A549 (cell line): Measurements from ENCODE around the gene PLCD1. TPM values are rescaled to one million over a fixed set of nuclear protein-coding genes. Genes with fewer than 3 reads are reported as not detected.
"Not testable (repeated sequence)": the region's sequence is repeated elsewhere in the genome, so short reads cannot be mapped to it uniquely, and the experiment has no call there.

Experiments
- ATAC-seq, 2 experiments: fragments of 200-7000 bp in 1 of 2; fragments of >200 bp in 1 of 2; cut with Nextera tagmentation in 1 of 2; cut with Tn5 transposase in 1 of 2; 3 replicates each; pipeline versions ENCODE4 v1.8.0 to v1.9.1; 2018 to 2020; ENCODE audit warnings: mild to moderate bottlenecking in 1 of 2, moderate library complexity in 1 of 2
- CTCF ChIA-PET: fragments of 300-600 bp; sonication (Branson Sonifier 250); formaldehyde crosslinking; extraction: SDS; loops from one replicate; lab custom pipeline; 2021; ENCODE audit warnings: antibody characterized with exemption, inconsistent platforms; lab: Yijun Ruan, JAX
- POLR2A ChIA-PET: fragments of 350-600 bp; formaldehyde crosslinking; extraction: SDS; loops from one replicate; lab custom pipeline; 2021; ENCODE audit warnings: antibody characterized with exemption, inconsistent platforms; lab: Yijun Ruan, JAX
- DNase-seq, 2 experiments: peaks; one replicate each; pipeline versions ENCODE4 v3.0.0 to v3.0.0-alpha.2; 2011 to 2016; ENCODE audit warnings: low read depth in 1 of 2, low spot score in 1 of 2
- FAIRE-seq: peaks from 2 replicates; lab custom pipeline; 2011; peaks lifted over from hg19 to GRCh38; lab: Jason Lieb, UNC
- H3K27ac ChIP-seq, 2 experiments: fragments of >200 bp; sonication (Bioruptor Twin); formaldehyde crosslinking; 3 replicates each; pipeline ENCODE4 v1.5.1; 2016 to 2017
- H3K4me1 ChIP-seq: fragments of >200 bp; sonication (Bioruptor Twin); formaldehyde crosslinking; 3 replicates; pipeline ENCODE4 v1.6.1; 2016
- H3K4me2 ChIP-seq: fragments of >200 bp; sonication (Bioruptor Twin); formaldehyde crosslinking; 3 replicates; pipeline ENCODE4 v1.6.1; 2016
- H3K4me3 ChIP-seq: fragments of >200 bp; sonication (Bioruptor Twin); formaldehyde crosslinking; 3 replicates; pipeline ENCODE4 v1.5.1; 2016
- H3K9me3 ChIP-seq: fragments of >200 bp; sonication (Bioruptor Twin); formaldehyde crosslinking; 3 replicates; pipeline ENCODE4 v1.6.1; 2016
- CBX2 ChIP-seq: fragments of 200-600 bp; sonication (generic); IDR thresholded peaks from 2 replicates; pipeline ENCODE4 v1.6.1; 2016; ENCODE audit warnings: low read depth, mild to moderate bottlenecking, borderline replicate concordance
- EP300 ChIP-seq, 2 experiments: fragments of >200 bp; sonication (Bioruptor Twin); formaldehyde crosslinking; IDR thresholded peaks; 2 replicates in 1 of 2; 3 replicates in 1 of 2; pipeline ENCODE4 v1.6.1; 2016 to 2017
- GATA3 ChIP-seq: IDR thresholded peaks from 2 replicates; pipeline ENCODE4 v1.6.1; 2012; ENCODE audit warnings: borderline replicate concordance
- HDAC2 ChIP-seq: fragments of 200-600 bp; sonication (generic); IDR thresholded peaks from 2 replicates; pipeline ENCODE4 v1.6.1; 2016
- HOXB13 ChIP-seq: fragments of 250-450 bp; sonication (Bioruptor Pico); IDR thresholded peaks from 2 replicates; pipeline ENCODE4 v1.5.0; 2020; ENCODE audit warnings: low read depth, mild to moderate bottlenecking, moderate library complexity
- HOXB5 ChIP-seq: fragments of 250-450 bp; sonication (Bioruptor Pico); IDR thresholded peaks from 2 replicates; pipeline ENCODE4 v1.5.0; 2020; ENCODE audit warnings: mild to moderate bottlenecking, moderate library complexity
- KDM1A ChIP-seq: fragments of 200-600 bp; sonication (generic); IDR thresholded peaks from 2 replicates; pipeline ENCODE4 v1.6.1; 2016; ENCODE audit warnings: low read depth, mild to moderate bottlenecking
- MAZ ChIP-seq: fragments of 150-350 bp; IDR thresholded peaks from 2 replicates; pipeline ENCODE4 v1.6.1; 2014; ENCODE audit warnings: antibody characterized with exemption, low read depth, low read length, borderline replicate concordance
- MYC ChIP-seq: IDR thresholded peaks from 2 replicates; pipeline ENCODE4 v1.6.1; 2012; ENCODE audit warnings: mild to moderate bottlenecking, inconsistent platforms, low read length, improper control_type of control experiment, borderline replicate concordance
- NFE2L2 ChIP-seq: fragments of 150-350 bp; conservative IDR thresholded peaks from 2 replicates; pipeline ENCODE4 v1.6.1; 2014; ENCODE audit warnings: low read length
- NR3C1 ChIP-seq: fragments of >200 bp; sonication (Bioruptor Twin); formaldehyde crosslinking; IDR thresholded peaks from 3 replicates; pipeline ENCODE4 v1.6.1; 2017
- POLR2A ChIP-seq: IDR thresholded peaks from 2 replicates; pipeline ENCODE4 v1.6.1; 2012; ENCODE audit warnings: mild to moderate bottlenecking, low read length
- RFX5 ChIP-seq: fragments of 450-650 bp; IDR thresholded peaks from 2 replicates; pipeline ENCODE4 v1.7.1; 2014; ENCODE audit warnings: antibody characterized with exemption, mild to moderate bottlenecking, moderate library complexity
- SMC3 ChIP-seq: fragments of >200 bp; sonication (Bioruptor Twin); formaldehyde crosslinking; IDR thresholded peaks from 3 replicates; pipeline ENCODE4 v1.6.1; 2018; ENCODE audit warnings: inconsistent platforms
- TP53 ChIP-seq: fragments of 250-450 bp; sonication (Bioruptor Pico); IDR thresholded peaks from 2 replicates; pipeline ENCODE4 v1.5.0; 2021; ENCODE audit warnings: mild to moderate bottlenecking, moderate library complexity
- ZC3H11A ChIP-seq: fragments of 450-650 bp; IDR thresholded peaks from 2 replicates; pipeline ENCODE4 v1.6.1; 2014; ENCODE audit warnings: antibody characterized with exemption, mild to moderate bottlenecking
- ZFP36 ChIP-seq: fragments of 450-650 bp; IDR thresholded peaks from 2 replicates; pipeline ENCODE4 v1.6.1; 2014; ENCODE audit warnings: borderline replicate concordance; ENCODE audit not compliant: partially characterized antibody
- ZNF302 ChIP-seq: fragments of 250-450 bp; sonication (Bioruptor Pico); IDR thresholded peaks from 2 replicates; pipeline ENCODE4 v1.9.0; 2021; ENCODE audit warnings: inconsistent platforms, mild to moderate bottlenecking, moderate library complexity
- WGBS: methylation state at CpG from one replicate; pipeline ENCODE4 v1.1.6; 2017; ENCODE audit errors: missing lambda C conversion rate; 5-methylcytosine and 5-hydroxymethylcytosine counted together
- polyA plus RNA-seq, 4 experiments: library from polyadenylated mRNA; depleted of rRNA in 3 of 4; stranded (reverse); fragments of >200 nt; fragmentation: RNase III in 1 of 4; extraction: RNeasy Plus Mini Kit Qiagen cat#74134 plus additional on column Dnase treatment in 1 of 4; gene quantifications; 2 replicates in 3 of 4; 3 replicates in 1 of 4; pipeline ENCODE4 v1.2.3, GENCODE V29; 2011 to 2017
- TF ChIP-seq, protein P1 (sequence below): IDR thresholded peaks from 2 replicates; pipeline ENCODE4 v1.6.1; 2012; ENCODE audit warnings: low read depth, borderline replicate concordance
- TF ChIP-seq, protein P2 (sequence below): IDR thresholded peaks from 2 replicates; pipeline ENCODE4 v1.6.1; 2012

Gene PLCD1
- polyA plus RNA-seq, 2 of the 4 experiments (the other 2 are of a cell fraction) = 3.9 to 4.8 TPM

GRCh38 chr3:37988931-37989525 lies 40.4 kb downstream of the PLCD1 start (continued):
- TF ChIP-seq ZFP36 = no peak
- TF ChIP-seq ZC3H11A = no peak
- TF ChIP-seq EP300 (IDR thresholded peaks at IDR 0.05) = no peak

DNA sequence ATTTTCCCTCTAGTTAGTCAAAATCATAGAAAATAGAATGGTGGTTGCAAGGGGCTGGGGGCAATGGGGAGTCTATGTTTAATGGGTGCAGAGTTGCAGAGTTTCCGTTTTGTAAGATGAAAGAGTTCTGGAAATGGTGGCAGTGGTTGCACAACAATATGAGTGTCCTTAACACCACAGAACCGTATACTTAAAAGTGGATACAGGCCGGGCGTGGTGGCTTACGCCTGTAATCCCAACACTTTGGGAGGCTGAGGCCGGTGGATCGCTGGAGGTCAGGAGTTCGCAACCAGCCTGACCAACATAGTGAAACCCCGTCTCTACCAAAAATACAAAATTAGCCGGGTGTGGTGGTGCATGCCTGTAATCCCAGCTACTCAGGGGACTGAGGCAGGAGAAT lies 41.1 kb downstream of the PLCD1 start:
- H3K27ac ChIP-seq, ATAC-seq, H3K4me2 ChIP-seq, POLR2A ChIA-PET, H3K9me3 ChIP-seq, H3K4me3 ChIP-seq, DNase-seq, FAIRE-seq: not testable (repeated sequence)
- 89% methylated on average over 10 of the region's 10 CpGs for WGBS
- CTCF ChIA-PET = interaction anchor here (1.2 to 1.5 kb wide), 2 partner anchors 8 to 16 kb away, joined by 3 to 6 read pairs; no protein-coding TSS in a partner anchor
- peaks cover 14% of the 10 kb centered on the region for H3K4me1 ChIP-seq

DNA sequence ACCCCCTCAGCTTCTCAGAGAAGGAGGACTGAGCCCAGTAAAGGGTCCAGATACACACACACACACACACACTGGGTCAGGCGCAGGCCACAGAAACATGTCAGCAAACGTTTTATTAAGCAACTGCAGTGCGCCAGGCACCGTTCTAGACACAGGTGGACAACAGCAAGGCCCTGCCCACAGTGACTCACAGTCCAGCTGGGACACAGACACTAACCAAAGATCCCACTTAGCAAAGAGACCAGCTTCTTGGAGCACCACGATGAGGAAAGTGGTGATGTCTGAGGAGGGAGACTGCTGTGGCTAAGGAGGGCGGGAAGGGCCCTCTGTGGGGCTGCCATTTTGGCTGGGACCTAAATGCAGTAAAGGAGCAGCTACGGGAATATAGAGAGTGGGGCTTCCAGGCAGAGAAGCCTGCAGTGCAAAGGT lies 41.7 kb downstream of the PLCD1 start:
- H3K4me2 ChIP-seq = no peak overlapping the region; the same call in 2 of the 3 replicates
- TF ChIP-seq EP300 (IDR thresholded peaks at IDR 0.05) = no peak
- no peak for TF ChIP-seq HOXB13 (CRISPR knock-in tag)
- no peak for TF ChIP-seq NFE2L2
- no peak for TF ChIP-seq HDAC2
- no peak for TF ChIP-seq HOXB5 (CRISPR knock-in tag)
- no peak for TF ChIP-seq NR3C1
- TF ChIP-seq CBX2 = no peak
- TF ChIP-seq ZC3H11A = no peak
- no peak for TF ChIP-seq KDM1A
- no peaks in the 10 kb centered on the region for H3K9me3 ChIP-seq
- FAIRE-seq (no peak), ATAC-seq (no peak), DNase-seq (no peak)
- H3K4me3 ChIP-seq = no peak overlapping the region
- ChIA-PET CTCF (interaction anchor here (0.6 to 1.5 kb wide), 3 partner anchors 9 to 16 kb away, joined by 3 to 6 read pairs (median 4); no protein-coding TSS in a partner anchor), POLR2A (no interaction called here)
- peaks cover 14% of the 10 kb centered on the region for H3K4me1 ChIP-seq
- peak overlapping the region in 1 of 2 experiments; percentile 64; a peak in 1 of 6 replicates for H3K27ac ChIP-seq
- 79% methylated on average over 7 of the region's 7 CpGs for WGBS

- DNase-seq (no peak), FAIRE-seq (no peak), ATAC-seq (peak in 1 of 2 experiments; percentile 18; a peak in 3 of 6 replicates)
- peak overlapping the region; percentile 51 for H3K4me2 ChIP-seq
- WGBS = no CpG with 5 or more reads among the region's 2 CpGs
- ChIA-PET POLR2A (no interaction called here), CTCF (interaction anchor here (0.6 to 1.5 kb wide), 4 partner anchors 9 to 65 kb away, joined by 3 to 6 read pairs (median 4); no protein-coding TSS in a partner anchor)
- peaks cover 14% of the 10 kb centered on the region for H3K4me1 ChIP-seq
- H3K27ac ChIP-seq = peak overlapping the region; percentile 53 to 64; a peak in 5 of 6 replicates
- no peaks in the 10 kb centered on the region for H3K9me3 ChIP-seq
- no peak for TF ChIP-seq MYC
- TF ChIP-seq MAZ = no peak
- TF ChIP-seq, protein P1, sequence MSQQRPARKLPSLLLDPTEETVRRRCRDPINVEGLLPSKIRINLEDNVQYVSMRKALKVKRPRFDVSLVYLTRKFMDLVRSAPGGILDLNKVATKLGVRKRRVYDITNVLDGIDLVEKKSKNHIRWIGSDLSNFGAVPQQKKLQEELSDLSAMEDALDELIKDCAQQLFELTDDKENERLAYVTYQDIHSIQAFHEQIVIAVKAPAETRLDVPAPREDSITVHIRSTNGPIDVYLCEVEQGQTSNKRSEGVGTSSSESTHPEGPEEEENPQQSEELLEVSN = no peak
- TF ChIP-seq SMC3 = no peak
- TF ChIP-seq, protein P2, sequence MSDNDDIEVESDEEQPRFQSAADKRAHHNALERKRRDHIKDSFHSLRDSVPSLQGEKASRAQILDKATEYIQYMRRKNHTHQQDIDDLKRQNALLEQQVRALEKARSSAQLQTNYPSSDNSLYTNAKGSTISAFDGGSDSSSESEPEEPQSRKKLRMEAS = no peak
- TF ChIP-seq ZFP36 = no peak
- no peak for TF ChIP-seq GATA3
- no peak for TF ChIP-seq RFX5
- no peak for TF ChIP-seq TP53 (CRISPR knock-in tag)
- TF ChIP-seq ZNF302 (CRISPR knock-in tag) = no peak
- TF ChIP-seq POLR2A = no peak
- no peak overlapping the region for H3K4me3 ChIP-seq
Observed at GRCh38 chr3:37987315-37987697, 42.1 kb downstream of the PLCD1 start.
